Activated T-cell treated with anti-CD3 and anti-CD28 coated beads, Interleukin-2, amount 50 U/mL, for 1 hour (primary cell): ENCODE measurements around the gene CEP85L.

ENCODE experiments used
- DNase-seq: peaks from one replicate; pipeline ENCODE4 v3.0.0-alpha.2; 2020

The CEP85L gene

DNA sequence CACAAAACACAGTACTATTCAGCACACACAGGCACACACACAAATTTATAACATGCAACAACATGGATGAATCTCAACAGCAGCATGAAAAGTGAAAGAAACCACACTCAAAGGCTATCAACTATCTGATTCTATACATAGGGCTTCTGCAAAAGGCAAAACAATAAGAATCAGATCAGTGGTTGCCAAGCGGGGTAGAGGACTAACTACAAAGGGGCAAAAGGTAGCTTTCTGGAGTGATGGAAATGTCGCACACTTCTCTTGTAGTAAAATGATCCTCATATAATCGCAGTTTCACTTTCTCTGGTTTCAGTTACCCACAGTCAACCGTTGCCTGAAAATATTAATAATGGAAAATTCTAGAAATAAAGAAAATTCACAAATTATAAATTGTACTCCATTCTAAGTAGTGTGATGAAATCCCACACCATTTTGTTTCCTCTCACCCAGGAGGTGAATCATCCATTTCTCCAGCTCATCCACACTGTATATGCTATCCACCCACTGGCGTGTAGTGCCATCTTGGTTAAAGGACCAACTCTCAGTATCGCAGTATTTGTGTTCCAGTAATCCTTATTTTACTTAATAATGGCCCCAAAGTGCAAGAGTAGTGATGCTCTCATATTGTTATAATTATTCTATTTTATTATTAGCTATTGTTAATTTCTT lies 116.1 kb downstream of the CEP85L start:
- no peak for DNase-seq

DNA sequence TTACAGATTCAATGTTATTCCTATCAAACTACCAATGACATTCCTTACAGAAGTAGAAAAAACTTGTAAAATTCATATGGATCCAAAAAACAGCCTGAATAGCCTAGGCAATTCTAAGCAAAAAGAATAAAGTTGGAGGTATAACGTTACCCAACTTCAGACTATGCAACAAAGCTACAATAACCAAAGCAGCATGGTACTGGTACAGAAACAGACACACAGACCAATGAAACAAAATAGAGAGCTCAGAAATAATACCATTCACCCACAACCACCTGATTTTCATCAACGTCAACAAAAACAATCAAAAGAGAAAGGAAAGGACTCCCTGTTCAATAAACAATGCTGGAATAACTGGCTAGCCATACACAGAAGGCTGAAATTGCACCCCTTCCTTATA lies 120.4 kb downstream of the CEP85L start:
- no peak for DNase-seq

DNA sequence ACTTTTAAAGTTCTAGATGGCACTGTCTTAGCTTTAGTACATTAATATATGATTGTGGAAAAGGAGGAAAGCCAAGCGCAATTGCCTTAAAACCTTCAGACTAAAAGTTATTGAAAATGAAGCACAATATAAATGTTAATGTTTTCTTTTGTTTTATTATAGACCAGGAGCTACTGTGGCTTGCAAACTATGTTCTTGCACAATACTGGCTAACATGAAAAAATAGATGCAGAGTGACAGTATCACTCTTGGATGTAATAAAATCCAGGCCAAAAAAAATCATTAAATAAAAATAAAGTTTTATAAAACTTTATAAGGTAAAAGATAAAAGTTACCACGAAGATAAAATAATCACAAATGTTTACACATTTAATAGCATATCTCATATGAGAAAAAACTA lies 121.6 kb downstream of the CEP85L start:
- DNase-seq = no peak

DNA sequence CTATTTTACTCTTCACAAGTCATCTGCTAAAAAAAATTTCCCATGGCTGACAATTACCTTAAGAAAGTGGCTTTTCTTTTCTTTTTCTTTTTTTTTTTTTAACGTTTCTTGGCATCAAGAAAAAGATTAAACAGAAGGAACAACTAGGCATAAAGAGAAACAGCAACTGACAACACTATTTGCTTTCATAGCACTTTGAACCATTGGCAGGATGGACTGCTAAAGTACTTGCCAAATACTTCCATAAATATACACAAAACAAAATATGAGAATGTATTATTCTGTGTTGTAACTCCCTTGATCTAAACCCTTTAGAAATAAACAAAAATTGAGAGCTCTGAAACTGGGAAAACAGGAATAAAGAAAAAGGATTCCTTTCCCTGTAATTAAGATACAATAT lies 123.3 kb downstream of the CEP85L start:
- DNase-seq = no peak

DNA sequence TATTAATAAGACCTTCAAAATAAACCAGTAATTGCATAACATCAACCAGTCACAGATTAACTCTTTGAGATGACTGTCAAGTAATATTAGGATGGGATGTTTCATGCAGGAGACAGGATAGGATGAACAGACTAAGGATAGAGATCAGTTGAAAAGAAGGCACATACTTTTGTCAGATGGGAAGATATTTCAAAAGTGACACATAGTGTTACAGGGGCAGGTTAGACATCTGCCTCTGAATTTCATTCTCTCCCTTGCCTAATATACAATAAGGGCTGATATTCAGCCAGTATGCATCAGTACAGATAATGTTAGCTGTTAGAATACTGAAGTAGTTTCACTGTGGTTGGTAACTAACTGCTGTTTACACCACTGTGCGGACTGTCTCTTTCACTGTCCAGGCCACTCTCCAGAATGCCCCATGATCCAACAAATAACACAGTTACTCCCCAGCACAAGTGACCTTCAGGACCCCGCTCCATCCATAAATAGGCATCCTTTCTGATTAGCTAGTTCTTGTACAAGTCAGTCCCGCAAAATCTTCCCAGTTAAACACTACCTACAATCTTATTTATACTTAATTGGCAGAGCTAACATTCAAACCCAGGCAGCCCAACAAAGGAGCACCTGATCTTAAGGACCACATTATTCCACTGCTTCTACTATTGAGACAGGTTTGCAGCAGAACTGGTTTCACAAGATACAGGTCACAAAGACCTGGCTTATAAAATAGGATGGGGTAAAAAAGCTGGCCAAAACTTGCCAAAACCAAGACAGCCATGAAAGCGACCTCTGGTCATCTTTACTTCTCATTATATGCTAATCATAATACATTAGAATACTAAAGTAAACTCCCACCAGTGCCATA lies 125.2 kb downstream of the CEP85L start:
- no peak for DNase-seq

DNA sequence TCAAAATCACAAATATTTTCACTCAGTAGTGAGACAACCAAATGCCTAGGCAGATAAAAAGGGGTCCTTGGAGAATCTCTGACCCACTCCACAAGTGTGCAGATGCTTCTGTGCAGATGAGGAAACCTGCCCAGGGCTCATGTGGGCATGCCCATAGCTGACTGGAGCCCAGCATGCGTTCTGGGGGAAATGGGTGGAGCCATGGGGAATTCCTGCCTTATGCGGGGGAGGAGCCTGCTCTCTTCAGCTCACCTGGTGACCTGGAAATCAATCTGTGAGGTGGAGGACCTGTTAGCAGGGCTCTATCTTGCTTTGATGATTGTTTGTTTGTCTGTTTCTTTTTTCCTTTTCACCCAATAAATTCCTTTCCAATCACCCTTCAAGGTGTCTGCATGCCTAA lies 126.7 kb downstream of the CEP85L start:
- DNase-seq = no peak

DNA sequence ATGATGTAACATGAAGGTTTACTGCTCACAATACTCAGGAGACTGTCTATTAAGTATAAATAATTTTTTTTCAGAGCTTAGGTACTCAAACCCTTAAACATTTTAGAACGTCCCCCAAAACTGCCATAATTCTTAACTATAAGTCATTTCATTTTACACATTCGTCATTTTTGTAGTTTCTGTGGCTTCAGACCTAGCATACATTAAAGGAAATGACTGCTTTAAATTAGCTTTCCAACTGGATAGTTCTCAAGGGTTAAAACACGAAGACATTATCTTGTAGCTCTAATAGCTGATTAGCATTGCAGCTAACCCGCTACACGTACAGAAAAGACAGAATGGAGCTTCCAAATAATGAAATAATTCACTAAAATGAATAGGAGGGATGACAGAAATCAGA lies 128.2 kb downstream of the CEP85L start:
- no peak for DNase-seq

DNA sequence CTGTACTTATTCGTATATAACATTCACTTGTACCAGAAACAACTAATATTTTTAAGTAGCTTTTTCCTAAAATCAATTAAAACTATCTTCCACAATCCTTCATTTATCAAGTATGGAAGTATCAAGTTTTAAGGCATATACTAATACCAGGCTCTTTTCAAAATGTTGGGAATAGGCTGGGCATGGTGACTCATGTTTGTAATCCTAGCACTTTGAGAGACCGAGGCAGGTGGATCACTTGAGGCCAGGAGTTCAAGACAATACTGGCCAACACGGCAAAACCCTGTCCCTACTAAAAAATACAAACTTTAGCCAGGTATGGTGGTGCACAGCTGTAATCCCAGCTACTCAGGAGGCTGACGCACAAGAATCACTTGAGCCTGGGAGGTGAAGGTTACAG lies 129.0 kb downstream of the CEP85L start:
- DNase-seq = no peak

DNA sequence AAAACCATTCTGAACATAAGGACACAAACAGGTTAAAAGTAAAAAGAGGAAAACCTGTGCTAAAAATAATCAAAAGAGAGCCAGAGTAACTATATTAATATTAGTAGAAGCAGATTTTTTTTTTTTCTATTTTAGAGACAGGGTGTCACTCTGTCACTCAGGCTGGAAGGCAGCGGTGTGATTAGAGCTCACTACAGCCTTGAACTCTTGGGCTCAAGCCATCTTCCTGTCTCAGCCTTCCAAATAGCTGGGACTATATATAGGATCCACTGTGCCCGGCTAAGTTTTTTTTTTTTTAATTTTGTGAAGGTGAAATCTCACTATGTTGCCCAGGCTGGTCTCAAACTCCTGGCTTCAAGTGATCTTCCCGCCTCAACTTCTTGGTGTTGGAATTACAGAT lies 136.7 kb downstream of the CEP85L start:
- no peak for DNase-seq

DNA sequence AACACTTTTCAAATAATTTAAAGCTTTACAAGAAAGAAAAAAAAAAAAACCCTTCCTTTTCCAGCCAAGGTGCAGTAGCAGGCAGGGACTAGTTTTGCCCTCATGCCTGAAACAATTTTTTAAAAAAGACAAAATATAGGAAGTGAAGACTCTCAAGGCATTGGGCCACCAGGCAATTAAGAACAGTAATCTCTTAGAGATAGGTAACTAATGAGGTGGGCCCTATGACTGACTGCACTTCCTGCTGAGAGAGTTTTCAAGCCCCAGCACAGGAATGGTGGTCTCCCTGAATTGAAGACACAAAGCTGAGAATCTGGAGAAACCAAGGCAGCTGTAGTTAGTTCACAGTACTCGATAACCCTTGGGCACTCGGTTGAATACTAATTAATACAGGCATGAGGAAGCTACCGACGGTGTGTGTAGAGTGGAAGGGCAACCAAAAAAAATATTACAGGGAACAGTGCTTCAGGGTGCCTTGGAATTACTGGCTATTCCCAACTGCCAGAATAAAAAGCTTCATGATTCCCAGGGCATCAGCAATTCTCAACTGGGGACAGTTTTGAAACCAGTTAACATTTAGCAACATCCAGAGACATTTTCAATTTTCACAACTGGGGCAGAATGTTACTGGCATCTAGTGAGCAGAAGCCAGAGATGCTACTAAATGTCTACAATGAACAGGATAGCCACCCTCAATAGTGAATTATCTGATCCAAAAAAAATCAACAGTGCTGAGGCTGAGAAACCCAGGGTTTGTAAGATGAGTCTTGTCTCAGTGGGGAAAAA lies 139.3 kb downstream of the CEP85L start:
- DNase-seq = no peak

DNA sequence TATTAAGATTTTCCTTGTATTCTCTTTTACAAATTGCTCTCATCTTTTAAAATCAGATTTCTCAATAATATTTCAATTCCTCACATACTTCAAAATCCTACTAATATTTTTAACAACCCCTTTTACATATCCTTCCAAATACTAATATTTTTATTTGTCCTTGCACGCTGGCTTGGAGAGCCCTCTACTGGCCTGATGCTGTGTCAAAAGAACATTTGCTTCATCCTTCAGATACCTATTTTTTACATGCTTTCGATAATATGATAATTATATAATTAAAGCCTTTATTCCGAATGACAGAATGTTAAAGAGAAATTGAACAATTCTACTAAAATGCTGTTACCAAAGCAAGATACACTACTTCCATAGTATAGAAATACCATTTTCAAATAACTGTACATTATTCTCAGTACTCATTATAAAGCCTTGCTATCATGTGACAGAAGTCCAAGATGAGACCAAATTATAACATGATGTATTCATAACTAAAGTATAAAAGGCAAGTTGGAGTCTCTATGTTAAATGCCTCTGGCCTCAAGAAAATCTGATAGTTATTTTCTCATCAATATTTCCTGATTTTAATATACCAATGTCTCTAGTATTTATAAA lies 142.3 kb downstream of the CEP85L start:
- DNase-seq = no peak

DNA sequence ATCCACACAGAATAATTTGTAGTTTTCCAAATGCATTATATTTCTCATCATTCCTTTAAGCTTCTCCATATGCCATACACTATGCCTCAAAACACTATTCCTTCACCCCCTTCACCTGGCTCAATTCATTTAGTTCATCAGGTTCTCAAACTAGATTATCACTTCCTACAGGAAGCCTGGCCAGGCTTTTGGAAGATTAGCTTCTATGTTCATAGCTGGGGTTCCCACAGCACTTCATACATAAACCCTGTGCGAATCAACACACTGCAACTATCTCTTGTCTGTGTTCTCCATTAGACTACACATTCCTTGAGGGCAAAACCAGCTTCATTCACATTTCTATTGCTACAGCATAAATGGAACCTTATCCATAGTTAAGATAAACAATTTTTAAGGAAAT lies 143.8 kb downstream of the CEP85L start:
- DNase-seq = no peak

DNA sequence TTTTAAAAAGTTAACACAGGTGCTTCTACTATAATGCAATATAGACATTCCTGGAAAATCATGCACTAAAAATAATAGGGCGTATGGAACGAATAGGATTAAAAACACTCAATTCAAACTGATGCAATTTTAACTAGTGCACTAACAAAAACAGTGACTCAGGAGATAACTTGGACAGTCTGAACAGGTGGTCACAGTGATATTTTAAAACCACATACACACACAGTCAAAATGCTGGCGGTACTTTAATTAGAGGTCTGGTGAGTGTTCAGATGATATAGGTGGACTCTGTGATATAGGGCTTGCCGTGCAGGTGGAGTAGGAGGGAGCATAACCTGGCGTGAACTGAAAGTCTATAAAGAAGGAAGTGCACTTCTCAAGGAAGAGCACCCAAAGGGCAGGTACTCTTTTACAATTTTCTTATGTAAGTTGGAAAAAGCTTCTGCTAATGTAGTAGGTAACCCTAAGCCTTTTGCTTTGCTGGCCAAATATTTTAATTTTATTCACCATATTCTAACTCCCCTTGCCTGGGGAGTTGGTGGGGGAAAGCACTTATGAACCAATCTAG lies 145.2 kb downstream of the CEP85L start:
- no peak for DNase-seq

DNA sequence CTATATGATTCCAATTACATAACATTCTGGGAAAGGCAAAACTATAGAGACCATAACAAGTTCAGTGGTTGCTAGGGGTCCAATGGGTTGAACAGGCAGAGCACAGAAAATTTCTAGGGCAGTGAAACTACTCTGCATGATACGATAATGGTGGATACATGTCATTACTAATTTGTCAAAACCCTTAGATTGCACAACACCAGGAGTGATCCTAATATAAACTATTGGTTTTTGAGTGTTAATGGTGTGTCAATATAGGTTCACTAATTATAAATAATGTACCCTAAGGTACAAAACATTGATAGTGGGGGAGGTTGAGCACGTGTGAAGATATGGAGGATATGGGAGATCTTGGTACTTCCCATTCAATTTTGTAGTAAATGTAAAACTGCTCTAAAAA lies 145.7 kb downstream of the CEP85L start:
- no peak for DNase-seq

DNA sequence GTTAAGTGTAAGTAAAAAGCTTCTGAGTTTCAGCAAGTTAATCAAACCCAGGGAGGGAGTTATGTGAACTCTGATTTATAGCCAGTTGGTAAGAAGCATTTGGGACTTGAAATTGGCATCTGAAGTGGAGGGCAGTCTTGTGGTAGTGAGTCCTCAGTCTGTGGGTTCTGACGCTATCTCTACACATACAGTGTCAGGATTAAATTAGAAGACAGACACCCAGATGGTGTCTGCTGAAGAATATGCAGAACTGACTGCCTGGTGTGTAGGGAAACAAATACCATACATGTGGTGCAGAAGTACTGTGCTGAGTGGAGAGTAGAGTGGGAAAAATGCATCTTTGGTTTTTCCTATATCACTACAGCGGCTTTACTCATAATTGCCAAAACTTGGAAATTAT lies 146.8 kb downstream of the CEP85L start:
- no peak for DNase-seq

DNA sequence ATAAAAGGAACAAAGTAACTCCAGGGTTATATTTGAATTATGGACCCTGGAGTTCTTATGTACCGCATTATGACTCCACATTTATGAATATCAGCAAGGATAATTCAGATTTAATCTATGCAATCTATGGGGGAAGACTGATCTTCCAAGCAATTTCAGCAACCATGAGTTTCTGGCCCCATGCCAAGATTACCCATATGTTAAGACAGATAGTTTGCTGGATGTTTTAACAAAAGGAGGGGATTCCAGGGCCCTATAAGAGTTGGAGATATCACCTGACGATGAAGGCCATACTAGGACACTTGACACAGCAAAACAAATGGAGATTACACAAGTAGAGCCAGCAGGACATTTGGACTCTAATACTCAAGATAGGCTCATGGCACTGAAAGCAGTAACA lies 149.2 kb downstream of the CEP85L start:
- no peak for DNase-seq

DNA sequence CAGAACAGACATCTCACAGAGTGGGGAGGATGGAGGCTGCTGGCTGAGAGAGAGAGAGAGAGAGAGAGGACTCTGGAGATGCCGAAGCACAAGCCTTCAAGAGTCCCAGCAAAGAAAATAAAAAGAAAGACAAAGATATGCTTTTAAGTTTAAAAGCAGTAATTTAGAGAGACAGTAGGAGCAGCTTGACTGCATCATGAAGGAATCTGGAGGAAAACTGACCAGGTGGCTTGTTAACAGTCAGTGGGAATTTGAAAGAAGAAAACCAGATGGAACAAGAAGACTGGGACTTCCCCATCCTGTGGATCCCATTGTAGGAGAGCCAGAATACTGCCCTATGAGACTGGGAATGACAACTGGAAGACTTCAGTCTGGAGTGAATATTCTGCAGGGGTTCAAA lies 149.6 kb downstream of the CEP85L start:
- no peak for DNase-seq

DNA sequence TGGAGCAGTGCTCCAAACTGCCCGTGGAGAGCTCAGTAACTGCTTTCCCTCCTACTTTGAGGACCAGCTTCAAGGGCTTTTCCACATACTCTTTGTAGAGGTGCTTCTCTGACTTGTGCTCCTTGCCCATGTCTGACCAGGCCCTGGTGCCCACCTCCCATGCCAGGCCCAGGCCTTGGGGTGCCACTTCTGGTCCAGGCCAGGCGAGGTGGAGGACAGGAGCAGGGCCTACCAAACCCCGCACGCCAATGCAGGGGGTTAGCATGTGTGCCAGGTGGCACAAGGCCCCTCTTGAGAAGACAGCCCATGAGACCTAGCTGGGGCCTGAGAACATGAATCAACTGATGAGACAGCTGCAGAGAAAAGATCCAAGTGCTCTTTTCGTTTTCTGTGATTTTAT lies 150.3 kb downstream of the CEP85L start:
- DNase-seq = no peak

DNA sequence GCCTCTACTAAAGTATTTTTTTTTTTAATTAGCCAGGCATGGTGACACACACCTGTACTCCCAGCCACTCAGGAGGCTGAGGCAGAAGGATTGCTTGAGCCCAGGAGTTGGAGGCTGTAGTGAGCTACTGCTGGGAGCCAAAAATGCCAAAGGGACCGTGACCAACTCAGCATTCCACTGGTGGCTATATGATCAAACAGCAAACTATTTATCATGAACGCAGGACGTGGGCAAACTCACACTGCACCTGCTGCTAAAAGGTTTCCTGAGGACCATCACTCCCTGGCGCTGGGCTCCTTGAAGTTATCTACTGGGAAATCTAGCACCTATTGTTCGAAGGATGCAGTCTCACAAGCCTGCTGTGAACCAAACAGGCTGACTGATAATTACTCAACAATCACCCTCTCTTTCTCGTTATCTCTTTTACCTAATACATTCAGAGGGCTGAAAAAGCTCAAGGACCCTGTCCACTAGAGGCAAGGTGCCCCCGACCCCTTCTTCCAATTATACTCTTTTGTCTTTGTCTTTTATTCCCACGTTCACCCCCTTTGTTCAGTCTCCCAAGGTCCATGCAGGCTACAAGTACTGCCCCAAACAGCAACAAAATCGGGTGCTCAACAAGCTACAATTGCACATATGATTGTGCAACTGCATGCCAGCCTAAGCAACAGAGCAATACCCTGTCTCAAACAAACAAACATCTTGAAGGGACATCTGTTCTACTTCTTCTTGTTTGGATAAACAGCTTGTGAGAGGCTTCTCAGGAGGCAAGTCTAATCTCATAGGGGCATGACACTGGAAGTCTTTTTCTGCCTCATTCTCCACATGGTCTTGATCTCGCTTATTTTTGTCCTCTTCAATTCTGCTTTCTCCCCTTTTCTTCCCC lies 151.0 kb downstream of the CEP85L start:
- DNase-seq = no peak

DNA sequence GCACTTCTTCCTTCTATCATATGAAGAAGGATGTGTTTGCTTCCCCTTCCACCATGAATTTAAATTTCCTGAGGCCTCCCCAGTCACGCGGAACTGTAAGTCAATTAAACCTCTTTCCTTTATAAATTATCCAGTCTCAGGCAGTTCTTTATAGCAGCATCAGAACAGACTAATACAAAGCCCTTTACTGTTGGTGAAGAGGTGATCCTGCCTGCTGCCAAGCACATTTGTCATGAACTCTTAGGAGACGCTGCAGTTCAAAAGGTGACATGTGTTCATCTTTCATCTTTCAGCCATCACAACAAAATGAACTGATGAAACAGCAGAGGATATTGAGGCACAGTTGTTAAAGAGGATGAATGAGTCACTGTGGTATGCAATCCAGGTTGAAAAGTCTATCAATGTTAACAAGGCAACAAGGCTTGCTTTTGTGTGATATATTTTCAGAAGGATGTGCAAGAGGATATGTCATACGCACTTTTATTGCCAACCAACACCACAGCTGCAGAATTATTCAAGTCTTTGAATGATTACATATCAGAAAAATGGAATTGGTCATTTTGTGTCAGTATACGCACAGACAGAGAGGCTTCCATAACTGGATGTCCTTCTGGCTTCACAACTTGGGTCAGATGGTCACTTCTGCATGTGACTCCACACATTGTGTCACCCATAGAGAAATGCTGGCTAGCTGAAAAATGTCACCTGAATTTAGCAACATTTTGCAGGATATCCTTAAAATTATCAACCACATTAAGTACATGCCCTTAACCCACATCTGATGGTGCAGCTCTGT lies 155.7 kb downstream of the CEP85L start:
- DNase-seq = no peak

DNA sequence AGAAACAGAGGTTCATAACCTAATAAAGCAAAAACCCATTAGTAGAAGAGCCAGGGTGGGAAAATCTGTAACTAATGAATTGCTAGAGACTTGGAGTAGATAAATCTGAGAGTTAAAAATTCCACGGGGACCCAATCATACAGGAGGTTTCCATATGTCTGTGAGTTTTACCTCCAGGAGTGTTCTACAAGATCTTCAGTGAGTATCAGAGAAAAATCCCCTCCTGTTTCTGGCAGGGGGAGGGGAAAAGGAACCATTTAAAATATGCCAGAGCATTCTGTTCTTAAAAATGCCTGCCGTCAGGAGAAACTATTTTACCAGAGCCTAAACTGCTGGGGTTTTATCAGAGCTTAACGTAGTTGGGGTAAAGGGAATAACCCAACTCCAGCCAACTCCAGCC lies 157.3 kb downstream of the CEP85L start:
- DNase-seq = no peak
